CD14-positive monocyte (primary cell): ENCODE results near the gene YBX2. TPM values are rescaled to one million over a fixed set of nuclear protein-coding genes. Genes with fewer than 3 reads are reported as not detected.

Experiments
- DNase-seq, 3 donors: peaks; one replicate each; pipeline ENCODE4 v3.0.0-alpha.2; 2011 to 2022
- H2AFZ ChIP-seq: 2 replicates; pipeline ENCODE4 v1.6.0; 2012; ENCODE audit warnings: mild to moderate bottlenecking, low read depth, low read length, inconsistent platforms; ENCODE audit not compliant: insufficient read depth, poor library complexity, severe bottlenecking
- H3K27ac ChIP-seq, 2 donors: 1 replicate in 1 of 2; 2 replicates in 1 of 2; pipeline ENCODE4 v1.5.1; 2012 to 2013; ENCODE audit warnings: low read length in 2 of 2, control low read depth in 1 of 2, inconsistent platforms in 1 of 2, low read depth in 1 of 2, mild to moderate bottlenecking in 1 of 2
- H3K27me3 ChIP-seq, 2 donors: one replicate each; pipeline versions ENCODE4 v1.6.0 to v1.6.1; 2011 to 2013; ENCODE audit warnings: low read length in 2 of 2; ENCODE audit not compliant: control insufficient read depth in 2 of 2, insufficient read depth in 2 of 2
- H3K36me3 ChIP-seq, 2 donors: replicated peaks in 1 of 2; 1 replicate in 1 of 2; 2 replicates in 1 of 2; pipeline versions ENCODE4 v1.5.1 to v1.6.1; 2012 to 2013; ENCODE audit warnings: low read length in 2 of 2, control low read depth in 1 of 2, inconsistent platforms in 1 of 2, mild to moderate bottlenecking in 1 of 2; ENCODE audit not compliant: insufficient read depth in 2 of 2, control insufficient read depth in 1 of 2
- H3K4me1 ChIP-seq, 2 donors: 1 replicate in 1 of 2; 2 replicates in 1 of 2; pipeline versions ENCODE4 v1.5.1 to v1.6.1; 2012 to 2013; ENCODE audit warnings: low read length in 2 of 2, control low read depth in 1 of 2, inconsistent platforms in 1 of 2, mild to moderate bottlenecking in 1 of 2, moderate library complexity in 1 of 2; ENCODE audit not compliant: insufficient read depth in 2 of 2, control insufficient read depth in 1 of 2
- H3K4me2 ChIP-seq: replicated peaks from 2 replicates; pipeline ENCODE3; 2012; ENCODE audit warnings: low read length, moderate library complexity, mild to moderate bottlenecking; ENCODE audit not compliant: poor library complexity, severe bottlenecking; ENCODE audit errors: extremely low read depth
- H3K4me3 ChIP-seq, 3 experiments: fragments of 200-600 bp in 1 of 3; sonication (generic) in 1 of 3; replicated peaks in 1 of 3; 1 replicate in 2 of 3; 2 replicates in 1 of 3; pipeline ENCODE4 v1.5.1; 2011 to 2013; ENCODE audit warnings: low read length in 3 of 3, mild to moderate bottlenecking in 3 of 3, control low read depth in 2 of 3, low read depth in 2 of 3, inconsistent platforms in 1 of 3, moderate library complexity in 1 of 3
- H3K79me2 ChIP-seq: 2 replicates; pipeline ENCODE4 v1.6.0; 2012; ENCODE audit warnings: mild to moderate bottlenecking, control low read depth, inconsistent platforms, low read length, moderate library complexity; ENCODE audit not compliant: insufficient read depth
- H3K9ac ChIP-seq: 2 replicates; pipeline ENCODE4 v1.6.0; 2017; ENCODE audit warnings: low read length, mild to moderate bottlenecking; ENCODE audit not compliant: insufficient read depth, poor library complexity, severe bottlenecking
- H3K9me3 ChIP-seq, 2 donors: replicated peaks in 1 of 2; 1 replicate in 1 of 2; 2 replicates in 1 of 2; pipeline versions ENCODE4 v1.5.1 to v1.6.1; 2012 to 2013; ENCODE audit warnings: low read length in 2 of 2, control low read depth in 1 of 2; ENCODE audit not compliant: control insufficient read depth in 1 of 2, insufficient read depth in 1 of 2
- H4K20me1 ChIP-seq: 2 replicates; pipeline ENCODE4 v1.6.0; 2012; ENCODE audit warnings: mild to moderate bottlenecking, low read length, control low read depth, moderate library complexity; ENCODE audit not compliant: insufficient read depth
- H3K27ac Mint-ChIP-seq, 7 donors: one replicate each; pipeline ENCODE4 v1.8.0; 2020; ENCODE audit warnings: mild to moderate bottlenecking in 7 of 7, mixed read lengths in 7 of 7, moderate library complexity in 6 of 7, inconsistent platforms in 2 of 7
- H3K27me3 Mint-ChIP-seq, 3 donors: one replicate each; pipeline ENCODE4 v1.8.0; 2021 to 2022; ENCODE audit warnings: low read depth in 3 of 3, mild to moderate bottlenecking in 3 of 3, mixed read lengths in 3 of 3, moderate library complexity in 3 of 3, inconsistent platforms in 1 of 3
- H3K36me3 Mint-ChIP-seq, 2 donors: one replicate each; pipeline ENCODE4 v1.8.0; 2020; ENCODE audit warnings: mixed read lengths in 2 of 2, inconsistent platforms in 1 of 2, mild to moderate bottlenecking in 1 of 2
- H3K4me1 Mint-ChIP-seq: one replicate; pipeline ENCODE4 v1.8.0; 2020; ENCODE audit warnings: mild to moderate bottlenecking, mixed read lengths
- H3K4me3 Mint-ChIP-seq, 2 donors: one replicate each; pipeline ENCODE4 v1.8.0; 2020; ENCODE audit warnings: mild to moderate bottlenecking in 2 of 2, mixed read lengths in 2 of 2, moderate library complexity in 1 of 2
- H3K9me3 Mint-ChIP-seq, 7 donors: one replicate each; pipeline ENCODE4 v1.8.0; 2020 to 2022; ENCODE audit warnings: mixed read lengths in 7 of 7, mild to moderate bottlenecking in 6 of 7, moderate library complexity in 6 of 7, inconsistent platforms in 2 of 7
- CTCF ChIP-seq: fragments of 200-600 bp; IDR thresholded peaks from one replicate; pipeline ENCODE4 v1.8.0; 2022; ENCODE audit warnings: antibody characterized with exemption, mild to moderate bottlenecking
- whole genome bisulfite sequencing: methylation state at CpG from one replicate; pipeline ENCODE4 v1.1.5; 2013; ENCODE audit warnings: missing lambda C conversion rate; ENCODE audit not compliant: insufficient coverage; 5-methylcytosine and 5-hydroxymethylcytosine counted together
- intact Hi-C, 2 donors: fragments of 100-400 bp; cut with micrococcal nuclease; formaldehyde crosslinking; loops; one replicate each; pipeline versions ENCODE4 v1.15.0 to v1.15.1; 2023
- polyA plus RNA-seq, 3 donors: library from polyadenylated mRNA; depleted of rRNA in 1 of 3; unstranded in 2 of 3; stranded (reverse) in 1 of 3; fragments of 300-500 nt in 2 of 3; fragments of >200 nt in 1 of 3; fragmentation: Illumina TruSeq in 2 of 3; gene quantifications; 1 replicate in 2 of 3; 2 replicates in 1 of 3; pipeline ENCODE4 v1.2.3, GENCODE V29; 2012 to 2021

The YBX2 gene
- polyA plus RNA-seq, 3 donors, result not detected

DNA sequence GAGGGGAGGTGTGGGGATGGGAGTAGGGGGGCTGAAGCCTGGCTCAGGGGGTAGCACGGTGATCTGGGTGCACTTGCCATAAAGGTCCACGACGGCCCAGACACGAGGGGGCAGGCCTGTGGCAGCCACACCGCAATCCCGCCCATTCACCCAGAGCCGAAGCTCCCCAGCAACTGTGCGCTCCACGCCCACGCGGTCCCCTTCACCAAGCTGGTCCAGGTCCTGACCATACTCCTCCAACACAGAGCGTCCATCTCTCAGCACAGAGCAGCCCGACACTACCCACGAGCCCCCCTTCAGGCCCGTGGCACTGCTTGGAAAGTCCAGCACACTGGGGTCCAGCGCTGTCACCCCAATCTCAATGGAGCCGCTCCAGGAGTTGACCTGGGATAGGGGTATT lies 33.1 kb upstream of the YBX2 start:
- Histone ChIP-seq H3K9me3 (no peaks in the 10 kb centered on the region), H3K79me2 (peaks cover 18% of the 10 kb centered on the region), H3K9ac (no peak overlapping the region), H4K20me1 (peaks cover 7% of the 10 kb centered on the region), H3K36me3 (peaks cover 35 to 43% of the 10 kb centered on the region in 2 donors), H3K27me3 (no peaks in the 10 kb centered on the region), H3K4me2 (no peak overlapping the region), H3K4me3 (no peak overlapping the region), H3K4me1 (peaks cover 31 to 36% of the 10 kb centered on the region in 2 donors), H2AFZ (no peak overlapping the region), H3K27ac (no peak overlapping the region)
- WGBS, result 96% methylated on average over 11 of the region's 17 CpGs
- no peak for DNase-seq
- intact Hi-C loops, result loop anchor here in 1 of 2 donors (10.0 kb wide), 1 partner anchor 247 kb away; the partner anchor contains the start of gene CD68
- H3K9me3 Mint-ChIP-seq, result no peaks in the 10 kb centered on the region
- H3K36me3 Mint-ChIP-seq, result peaks cover 30 to 46% of the 10 kb centered on the region in 2 donors
- H3K27ac Mint-ChIP-seq, result no peak overlapping the region
- TF ChIP-seq CTCF, result no peak
- H3K4me3 Mint-ChIP-seq, result peak overlapping the region in 1 of 2 donors; percentile 53
- peaks cover 29% of the 10 kb centered on the region for H3K4me1 Mint-ChIP-seq
- peaks cover 0 to 3% (median 0%) of the 10 kb centered on the region in 3 donors for H3K27me3 Mint-ChIP-seq

DNA sequence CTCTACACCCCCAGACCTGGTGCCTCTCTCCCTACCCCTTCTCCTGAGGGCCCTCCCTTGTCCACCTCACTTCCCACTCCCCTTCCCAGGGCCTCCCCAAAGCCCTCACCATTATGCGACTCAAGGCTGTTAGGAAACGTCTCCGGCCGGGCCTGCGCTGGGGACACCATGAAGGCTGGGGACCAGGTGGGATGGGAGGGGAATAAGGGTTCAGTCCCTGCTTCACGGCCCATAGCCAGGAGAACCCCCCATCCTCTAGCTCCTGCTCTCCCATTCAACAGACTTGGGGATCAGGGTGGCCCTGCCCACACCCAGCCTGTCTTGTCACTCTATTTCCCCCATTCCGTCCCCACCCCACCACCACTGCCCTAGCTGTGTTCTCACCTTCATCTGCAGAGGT lies 32.6 kb upstream of the YBX2 start:
- Histone ChIP-seq H3K79me2 (peaks cover 18% of the 10 kb centered on the region), H3K9ac (no peak overlapping the region), H4K20me1 (peaks cover 7% of the 10 kb centered on the region), H3K27me3 (no peaks in the 10 kb centered on the region), H3K27ac (no peak overlapping the region), H3K9me3 (no peaks in the 10 kb centered on the region), H3K36me3 (peaks cover 39 to 47% of the 10 kb centered on the region in 2 donors), H3K4me1 (peaks cover 27 to 31% of the 10 kb centered on the region in 2 donors), H2AFZ (no peak overlapping the region), H3K4me2 (no peak overlapping the region), H3K4me3 (no peak overlapping the region)
- H3K9me3 Mint-ChIP-seq, result no peaks in the 10 kb centered on the region
- WGBS, result no CpG with 5 or more reads among the region's 7 CpGs
- intact Hi-C loops, result loop anchor here in 1 of 2 donors (10.0 kb wide), 1 partner anchor 248 kb away; the partner anchor contains the start of gene CD68
- TF ChIP-seq CTCF, result no peak
- H3K27ac Mint-ChIP-seq, result peak overlapping the region in 1 of 7 donors; percentile 42
- peaks cover 0 to 2% (median 0%) of the 10 kb centered on the region in 3 donors for H3K27me3 Mint-ChIP-seq
- DNase-seq, result no peak
- peaks cover 34 to 51% of the 10 kb centered on the region in 2 donors for H3K36me3 Mint-ChIP-seq
- no peak overlapping the region for H3K4me3 Mint-ChIP-seq
- peaks cover 24% of the 10 kb centered on the region for H3K4me1 Mint-ChIP-seq
